Frontal cortex (tissue), 4 donors: ENCODE measurements around the gene THRA. TPM values are rescaled to one million over a fixed set of nuclear protein-coding genes. Genes with fewer than 3 reads are reported as not detected.

ENCODE experiments used
- DNase-seq, 2 donors: peaks; one replicate each; pipeline ENCODE4 v3.0.0; 2012; ENCODE audit warnings: low spot score in 2 of 2
- FAIRE-seq: peaks from 2 replicates; lab custom pipeline; 2012; peaks lifted over from hg19 to GRCh38; lab: Jason Lieb, UNC
- total RNA-seq: library from RNA; depleted of rRNA; stranded (reverse); fragments of >200 nt; gene quantifications from one replicate; pipeline ENCODE4 v1.2.3, GENCODE V29; 2014
- donor health status: control.
- donor health status: control.
- donor health status: control.

The THRA gene
- total RNA-seq, 1 donor from 2014 or later, result 90.5 TPM

- no peak for FAIRE-seq
- peak in 1 of 2 donors; percentile 54 for DNase-seq
Measured at GRCh38 chr17:40075201-40075941, 12.6 kb downstream of the THRA start.

- no peak for DNase-seq
- FAIRE-seq, result no peak
Measured at GRCh38 chr17:40075942-40076498, 13.3 kb downstream of the THRA start.

GRCh38 chr17:40076591-40076990, 13.8 kb downstream of the THRA start:
- DNase-seq (no peak), FAIRE-seq (no peak)

GRCh38 chr17:40079545-40079944, 16.8 kb downstream of the THRA start:
- DNase-seq (no peak), FAIRE-seq (no peak)

GRCh38 chr17:40084477-40084876, 21.7 kb downstream of the THRA start:
- DNase-seq (no peak), FAIRE-seq (no peak)

- DNase-seq, result no peak
- no peak for FAIRE-seq
Measured at GRCh38 chr17:40086150-40087044, 23.6 kb downstream of the THRA start.

- DNase-seq (no peak), FAIRE-seq (no peak)
Measured at GRCh38 chr17:40087049-40087794, 24.5 kb downstream of the THRA start.

- no peak for FAIRE-seq
Measured at GRCh38 chr17:40087903-40088718, 25.3 kb downstream of the THRA start.

GRCh38 chr17:40089077-40089895, 26.5 kb downstream of the THRA start:
- no peak for DNase-seq
- no peak for FAIRE-seq

More at GRCh38 chr17:40087903-40088718, 25.3 kb downstream of the THRA start:
- no peak for DNase-seq

GRCh38 chr17:40090237-40091119, 27.7 kb downstream of the THRA start:
- no peak for FAIRE-seq
- DNase-seq, result no peak

GRCh38 chr17:40091691-40092397, 29.1 kb downstream of the THRA start:
- FAIRE-seq, result no peak
- no peak for DNase-seq

- DNase-seq, result peak in 1 of 2 donors; percentile 63
- no peak for FAIRE-seq
Measured at GRCh38 chr17:40092581-40092980, 29.8 kb downstream of the THRA start.

GRCh38 chr17:40093005-40093579, 30.3 kb downstream of the THRA start:
- FAIRE-seq (no peak), DNase-seq (no peak)

- FAIRE-seq, result no peak
- no peak for DNase-seq
Measured at GRCh38 chr17:40093580-40094201, 30.9 kb downstream of the THRA start.

GRCh38 chr17:40094874-40095273, 32.1 kb downstream of the THRA start:
- DNase-seq (no peak), FAIRE-seq (no peak)

GRCh38 chr17:40095351-40095943, 32.7 kb downstream of the THRA start:
- DNase-seq (no peak), FAIRE-seq (no peak)
